ENCODE measurements around the gene APPBP2.

Gene APPBP2

GRCh38 chr17:60416368-60416925, 109.6 kb downstream of the APPBP2 start:
- peak in 1 of 2 donors; percentile 68 for DNase-seq (ENCODE audit: low read depth in 2 of 2)
- H3K4me3 ChIP-seq (replicated peaks in 1 of 2; ENCODE audit: low read depth in 2 of 2, low read length in 2 of 2): no peak overlapping the region
- TF ChIP-seq, protein P1, sequence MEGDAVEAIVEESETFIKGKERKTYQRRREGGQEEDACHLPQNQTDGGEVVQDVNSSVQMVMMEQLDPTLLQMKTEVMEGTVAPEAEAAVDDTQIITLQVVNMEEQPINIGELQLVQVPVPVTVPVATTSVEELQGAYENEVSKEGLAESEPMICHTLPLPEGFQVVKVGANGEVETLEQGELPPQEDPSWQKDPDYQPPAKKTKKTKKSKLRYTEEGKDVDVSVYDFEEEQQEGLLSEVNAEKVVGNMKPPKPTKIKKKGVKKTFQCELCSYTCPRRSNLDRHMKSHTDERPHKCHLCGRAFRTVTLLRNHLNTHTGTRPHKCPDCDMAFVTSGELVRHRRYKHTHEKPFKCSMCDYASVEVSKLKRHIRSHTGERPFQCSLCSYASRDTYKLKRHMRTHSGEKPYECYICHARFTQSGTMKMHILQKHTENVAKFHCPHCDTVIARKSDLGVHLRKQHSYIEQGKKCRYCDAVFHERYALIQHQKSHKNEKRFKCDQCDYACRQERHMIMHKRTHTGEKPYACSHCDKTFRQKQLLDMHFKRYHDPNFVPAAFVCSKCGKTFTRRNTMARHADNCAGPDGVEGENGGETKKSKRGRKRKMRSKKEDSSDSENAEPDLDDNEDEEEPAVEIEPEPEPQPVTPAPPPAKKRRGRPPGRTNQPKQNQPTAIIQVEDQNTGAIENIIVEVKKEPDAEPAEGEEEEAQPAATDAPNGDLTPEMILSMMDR (IDR thresholded peaks at IDR 0.05; ENCODE audit: low read depth, low read length): no peak

GRCh38 chr17:60415146-60415545, 110.9 kb downstream of the APPBP2 start:
- TF ChIP-seq, protein P1 (IDR thresholded peaks at IDR 0.05; ENCODE audit: low read depth, low read length): no peak
- DNase-seq (ENCODE audit: low read depth in 2 of 2): no peak
- H3K4me3 ChIP-seq (replicated peaks in 1 of 2; ENCODE audit: low read depth in 2 of 2, low read length in 2 of 2): no peak overlapping the region

GRCh38 chr17:60412701-60413100, 113.3 kb downstream of the APPBP2 start:
- no peak for DNase-seq (ENCODE audit: low read depth in 2 of 2)
- TF ChIP-seq, protein P1 (IDR thresholded peaks at IDR 0.05; ENCODE audit: low read depth, low read length): no peak
- H3K4me3 ChIP-seq (replicated peaks in 1 of 2; ENCODE audit: low read depth in 2 of 2, low read length in 2 of 2): no peak overlapping the region

GRCh38 chr17:60410001-60410400, 116.0 kb downstream of the APPBP2 start:
- no peak overlapping the region for H3K4me3 ChIP-seq (replicated peaks in 1 of 2; ENCODE audit: low read depth in 2 of 2, low read length in 2 of 2)
- TF ChIP-seq, protein P1 (IDR thresholded peaks at IDR 0.05; ENCODE audit: low read depth, low read length): no peak
- no peak for DNase-seq (ENCODE audit: low read depth in 2 of 2)

- DNase-seq (ENCODE audit: low read depth in 2 of 2): no peak
- TF ChIP-seq, protein P1 (IDR thresholded peaks at IDR 0.05; ENCODE audit: low read depth, low read length): no peak
- no peak overlapping the region for H3K4me3 ChIP-seq (replicated peaks in 1 of 2; ENCODE audit: low read depth in 2 of 2, low read length in 2 of 2)
Measured at GRCh38 chr17:60406887-60407286, 119.2 kb downstream of the APPBP2 start.

DNA sequence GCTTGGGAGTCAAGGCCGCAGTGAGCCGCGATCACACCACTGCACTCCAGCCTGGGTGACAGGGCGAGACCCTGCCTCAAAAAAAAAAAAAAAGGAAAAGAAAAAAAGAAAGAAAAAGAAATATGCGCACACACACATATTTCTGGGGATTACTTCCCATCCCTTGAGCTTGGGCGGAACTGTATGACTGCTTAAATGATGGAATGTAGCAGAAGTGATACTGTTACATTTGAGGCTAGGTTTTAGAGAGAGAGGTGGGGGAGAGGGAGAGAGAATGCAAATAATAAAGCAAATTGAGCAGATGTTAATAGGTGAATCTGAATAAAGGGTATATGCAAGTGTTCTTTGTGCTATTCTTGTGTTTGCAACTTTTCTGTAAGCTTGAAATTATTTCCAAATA, 122.1 kb downstream of the APPBP2 start:
- no peak for DNase-seq (ENCODE audit: low read depth in 2 of 2)
- TF ChIP-seq, protein P1 (IDR thresholded peaks at IDR 0.05; ENCODE audit: low read depth, low read length): no peak
- H3K4me3 ChIP-seq (replicated peaks in 1 of 2; ENCODE audit: low read depth in 2 of 2, low read length in 2 of 2): no peak overlapping the region

- no peak for DNase-seq (ENCODE audit: low read depth in 2 of 2)
- TF ChIP-seq, protein P1 (IDR thresholded peaks at IDR 0.05; ENCODE audit: low read depth, low read length): no peak
Measured at GRCh38 chr17:60403523-60403810, 122.6 kb downstream of the APPBP2 start.

More at GRCh38 chr17:60403523-60403810, 122.6 kb downstream of the APPBP2 start:
- H3K4me3 ChIP-seq (replicated peaks in 1 of 2; ENCODE audit: low read depth in 2 of 2, low read length in 2 of 2): no peak overlapping the region
